GM23248 (cell line): ENCODE results near the gene TEAD1. TPM values are rescaled to one million over a fixed set of nuclear protein-coding genes. Genes with fewer than 3 reads are reported as not detected.
A peak's percentile ranks its signal among the peaks of the same experiment; 100 is the strongest.

Source experiments
- DNase-seq: peaks from one replicate; pipeline ENCODE4 v3.0.0-alpha.2; 2015
- H2AFZ ChIP-seq: fragments of 200-600 bp; sonication (generic); 2 replicates; pipeline ENCODE4 v1.6.1; 2016; ENCODE audit warnings: antibody characterized with exemption
- H3F3A ChIP-seq: fragments of 200-600 bp; sonication (generic); 2 replicates; pipeline ENCODE4 v1.6.1; 2016; ENCODE audit warnings: mild to moderate bottlenecking, antibody characterized with exemption, mixed run types; ENCODE audit not compliant: insufficient read depth
- H3K27ac ChIP-seq: fragments of 200-600 bp; sonication (generic); 2 replicates; pipeline ENCODE4 v1.5.1; 2016; ENCODE audit warnings: mild to moderate bottlenecking
- H3K27me3 ChIP-seq: fragments of 200-600 bp; sonication (generic); replicated peaks from 2 replicates; pipeline ENCODE4 v1.6.1; 2016; ENCODE audit warnings: mild to moderate bottlenecking; ENCODE audit not compliant: insufficient read depth
- H3K36me3 ChIP-seq: fragments of 200-600 bp; sonication (generic); 2 replicates; pipeline ENCODE4 v1.6.1; 2016; ENCODE audit warnings: low read depth, mild to moderate bottlenecking
- H3K4me1 ChIP-seq: fragments of 200-600 bp; sonication (generic); 2 replicates; pipeline ENCODE4 v1.6.1; 2016; ENCODE audit warnings: mild to moderate bottlenecking; ENCODE audit not compliant: insufficient read depth
- H3K4me2 ChIP-seq: fragments of 200-600 bp; sonication (generic); one replicate; pipeline ENCODE4 v1.6.1; 2016; ENCODE audit warnings: mild to moderate bottlenecking; ENCODE audit not compliant: unreplicated experiment
- H3K4me3 ChIP-seq: fragments of 200-600 bp; sonication (generic); 2 replicates; pipeline ENCODE4 v1.5.1; 2016; ENCODE audit warnings: mild to moderate bottlenecking
- H3K79me2 ChIP-seq: fragments of 200-600 bp; sonication (generic); 2 replicates; pipeline ENCODE4 v1.6.1; 2016; ENCODE audit warnings: mild to moderate bottlenecking; ENCODE audit not compliant: insufficient read depth
- H3K9ac ChIP-seq: fragments of 200-600 bp; sonication (generic); 2 replicates; pipeline ENCODE4 v1.6.1; 2016; ENCODE audit warnings: mild to moderate bottlenecking
- H3K9me2 ChIP-seq: fragments of 200-600 bp; sonication (generic); 2 replicates; pipeline ENCODE4 v1.6.1; 2016; ENCODE audit warnings: mixed run types, mild to moderate bottlenecking, moderate library complexity; ENCODE audit not compliant: insufficient read depth
- H3K9me3 ChIP-seq: fragments of 200-600 bp; sonication (generic); one replicate; pipeline ENCODE4 v1.6.1; 2017; ENCODE audit warnings: low read depth
- H4K20me1 ChIP-seq: fragments of 200-600 bp; sonication (generic); 2 replicates; pipeline ENCODE4 v1.6.0; 2016; ENCODE audit not compliant: insufficient read depth
- EZH2 ChIP-seq: fragments of 200-600 bp; sonication (generic); IDR thresholded peaks from 2 replicates; pipeline ENCODE4 v1.6.1; 2018; ENCODE audit warnings: antibody characterized with exemption, mild to moderate bottlenecking; ENCODE audit not compliant: insufficient read depth, poor library complexity, severe bottlenecking
- EZH2phosphoT487 ChIP-seq: fragments of 200-600 bp; sonication (generic); IDR thresholded peaks from 2 replicates; pipeline ENCODE4 v1.6.1; 2018; ENCODE audit warnings: antibody characterized with exemption, moderate library complexity, mild to moderate bottlenecking, low read depth; ENCODE audit not compliant: insufficient read depth
- WGBS, 2 experiments: methylation state at CpG; one replicate each; pipeline ENCODE4 v1.1.6; 2015 to 2017; ENCODE audit warnings: low lambda C conversion rate in 2 of 2, low coverage in 1 of 2; ENCODE audit errors: missing lambda C conversion rate in 2 of 2; 5-methylcytosine and 5-hydroxymethylcytosine counted together
- in situ Hi-C: fragments of 300-500 bp; cut with MboI; formaldehyde crosslinking; loops from 2 replicates; pipeline ENCODE4 v1.15.0; 2020
- polyA plus RNA-seq: library from polyadenylated mRNA; unstranded; fragments of >200 nt; fragmentation: Nextera tagmentation; extraction: Ambion mirVana; gene quantifications from 2 replicates; pipeline ENCODE4 v1.2.1, GENCODE V29; 2016
- total RNA-seq: library from RNA; depleted of rRNA; stranded (reverse); fragments of >200 nt; shearing (Covaris generic); gene quantifications from 2 replicates; pipeline ENCODE4 v1.2.3, GENCODE V29; 2014

TEAD1 gene
- total and polyA plus RNA-seq, 2 experiments from 2014 or later = 52.3 to 144 TPM

DNA sequence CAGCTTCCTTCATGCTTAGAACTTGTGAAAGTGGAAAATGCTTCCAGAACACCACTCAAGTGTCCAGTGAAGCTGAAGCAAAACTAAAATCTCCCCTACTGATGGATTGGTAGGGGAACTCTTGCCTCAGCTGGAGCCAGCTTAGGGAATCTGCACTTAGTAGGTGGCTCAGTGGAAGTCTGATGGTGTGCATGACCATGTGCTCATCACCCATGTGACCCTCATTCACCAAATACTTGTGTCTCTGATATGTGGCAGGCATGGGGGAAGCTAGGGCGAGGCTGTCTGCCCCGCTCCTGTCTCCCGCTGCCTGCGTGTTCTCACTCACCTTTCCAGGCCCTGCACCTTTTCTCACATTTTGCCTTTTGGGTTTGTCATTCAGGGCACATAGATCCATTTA is 7.2 kb downstream of the TEAD1 start:
- no peak overlapping the region for H2AFZ ChIP-seq
- H3K4me1 ChIP-seq = peaks cover 70% of the 10 kb centered on the region
- H3K4me2 ChIP-seq = no peak overlapping the region
- H3K27ac ChIP-seq = peak overlapping the region; percentile 64; the same call in 1 of the 2 replicates
- H3K79me2 ChIP-seq = peaks cover 99% of the 10 kb centered on the region
- no peaks in the 10 kb centered on the region for H3K9me2 ChIP-seq
- TF ChIP-seq EZH2phosphoT487 = no peak
- no peak for TF ChIP-seq EZH2
- H3K27me3 ChIP-seq = no peaks in the 10 kb centered on the region
- H4K20me1 ChIP-seq = peaks cover 3% of the 10 kb centered on the region; the same call in 1 of the 2 replicates
- WGBS, 2 experiments = 100% methylated on average over 4 of the region's 4 CpGs
- no peak overlapping the region for H3K9ac ChIP-seq
- H3F3A ChIP-seq = peaks cover 61% of the 10 kb centered on the region
- H3K9me3 ChIP-seq = no peaks in the 10 kb centered on the region
- in situ Hi-C loops = no loop called here
- H3K4me3 ChIP-seq = no peak overlapping the region
- DNase-seq = no peak
- no peaks in the 10 kb centered on the region for H3K36me3 ChIP-seq

DNA sequence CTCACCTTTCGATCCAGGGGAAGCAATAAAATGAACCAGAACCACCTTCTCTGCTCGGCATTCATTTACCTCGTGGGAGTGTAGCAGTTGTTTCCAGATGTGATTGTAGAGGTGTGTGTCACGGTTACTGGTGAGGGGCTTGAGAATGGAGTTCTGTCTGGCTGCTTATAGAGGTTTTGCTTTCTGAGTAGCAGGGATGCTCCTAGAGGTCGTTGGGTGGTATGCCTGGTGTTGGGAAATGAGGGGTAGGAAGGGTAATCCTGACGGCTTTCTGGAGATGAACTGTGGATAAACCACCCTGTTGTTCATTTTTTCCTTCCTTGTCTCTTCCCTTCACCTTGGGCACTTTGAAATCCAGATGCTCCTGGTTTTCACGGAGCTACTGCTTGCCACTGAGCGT is 8.1 kb downstream of the TEAD1 start:
- 85 to 91% methylated on average over 8 of the region's 8 CpGs for WGBS, 2 experiments
- in situ Hi-C loops = no loop called here
- no peak for TF ChIP-seq EZH2phosphoT487
- no peak for TF ChIP-seq EZH2
- Histone ChIP-seq H3K4me3 (no peak overlapping the region), H3K4me1 (peaks cover 78% of the 10 kb centered on the region), H3K79me2 (peaks cover 99% of the 10 kb centered on the region), H3K9me2 (no peaks in the 10 kb centered on the region), H3K27ac (no peak overlapping the region), H2AFZ (no peak overlapping the region), H4K20me1 (peaks cover 3% of the 10 kb centered on the region; the same call in 1 of the 2 replicates), H3K27me3 (no peaks in the 10 kb centered on the region), H3F3A (peaks cover 63% of the 10 kb centered on the region), H3K36me3 (no peaks in the 10 kb centered on the region), H3K9me3 (no peaks in the 10 kb centered on the region), H3K4me2 (no peak overlapping the region), H3K9ac (no peak overlapping the region)
- DNase-seq = no peak

DNA sequence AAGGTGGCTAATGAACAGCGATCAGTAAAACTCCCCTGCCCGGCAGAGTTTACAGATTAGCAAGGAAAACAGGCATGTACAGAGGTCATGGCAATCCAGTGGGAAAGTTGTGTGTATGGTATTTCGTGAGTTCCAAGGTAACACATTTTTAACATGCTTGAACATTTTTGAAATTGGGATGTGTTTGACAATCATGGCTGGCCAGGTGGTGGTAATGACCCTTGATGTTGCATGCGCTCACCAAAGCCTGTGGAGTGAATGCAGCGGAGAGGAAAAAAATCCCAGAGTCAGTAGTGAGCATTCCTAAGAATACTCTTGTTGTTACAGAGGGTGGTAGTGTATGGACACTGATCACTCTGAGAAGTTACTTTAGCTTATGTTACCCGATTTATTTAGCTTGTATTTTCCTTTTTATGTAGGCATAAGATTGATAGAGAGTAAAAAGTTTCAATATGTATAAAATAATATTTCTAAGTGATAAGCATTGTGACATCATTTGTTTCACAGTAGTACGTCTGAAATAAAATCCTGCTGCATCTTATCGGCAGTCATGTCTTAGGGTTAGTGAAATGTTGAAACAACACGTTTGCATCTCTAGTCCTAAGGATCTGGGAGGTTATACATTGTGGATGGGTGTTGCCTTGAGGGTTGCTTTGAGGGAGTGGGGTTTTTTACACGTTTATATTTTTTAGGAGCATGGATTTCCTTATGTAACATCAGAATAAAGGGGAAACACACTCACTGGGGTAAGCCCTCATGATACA is 8.7 kb downstream of the TEAD1 start:
- in situ Hi-C loops = no loop called here
- WGBS, 2 experiments = 94 to 97% methylated on average over 10 of the region's 10 CpGs

DNA sequence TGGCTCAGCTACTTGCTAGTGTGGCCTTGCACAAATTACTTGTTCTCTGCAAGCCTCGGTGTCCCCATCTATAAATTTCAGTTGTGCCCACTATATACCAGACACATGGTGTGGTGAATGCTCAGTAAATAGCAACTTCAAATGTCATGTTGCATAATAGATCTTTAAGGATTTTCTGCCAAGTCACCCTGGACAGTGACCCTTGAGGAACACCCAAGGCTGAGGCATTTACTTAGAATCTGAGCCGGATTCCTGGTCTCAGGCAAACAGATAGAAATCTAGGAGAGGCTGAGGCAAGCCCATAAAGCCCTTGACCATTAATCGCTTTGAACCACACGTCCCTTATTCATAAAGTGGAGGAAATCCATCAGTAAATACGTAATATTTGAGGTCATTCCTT is 9.7 kb downstream of the TEAD1 start:
- Histone ChIP-seq H3K9me3 (no peaks in the 10 kb centered on the region), H3K27me3 (no peaks in the 10 kb centered on the region), H3K9me2 (no peaks in the 10 kb centered on the region), H3K36me3 (no peaks in the 10 kb centered on the region), H3K79me2 (peaks cover 99% of the 10 kb centered on the region), H3F3A (peaks cover 70% of the 10 kb centered on the region), H3K27ac (peak overlapping the region; percentile 75), H3K4me3 (no peak overlapping the region), H3K4me1 (peaks cover 79% of the 10 kb centered on the region), H3K4me2 (peak overlapping the region; percentile 72), H3K9ac (no peak overlapping the region), H4K20me1 (peaks cover 12% of the 10 kb centered on the region; the same call in 1 of the 2 replicates), H2AFZ (no peak overlapping the region)
- in situ Hi-C loops = no loop called here
- WGBS, 2 experiments = 81 to 83% methylated on average over 5 of the region's 5 CpGs
- peak; percentile 60 for DNase-seq
- TF ChIP-seq EZH2 (no peak), EZH2phosphoT487 (no peak)

More for the DNA sequence above, 8.7 kb downstream of the TEAD1 start:
- no peaks in the 10 kb centered on the region for H3K9me2 ChIP-seq
- H3K4me3 ChIP-seq = no peak overlapping the region
- no peak overlapping the region for H3K9ac ChIP-seq
- H4K20me1 ChIP-seq = peaks cover 2% of the 10 kb centered on the region; the same call in 1 of the 2 replicates
- no peaks in the 10 kb centered on the region for H3K27me3 ChIP-seq
- TF ChIP-seq EZH2 (no peak), EZH2phosphoT487 (no peak)
- peaks cover 99% of the 10 kb centered on the region for H3K79me2 ChIP-seq
- H3K4me1 ChIP-seq = peaks cover 79% of the 10 kb centered on the region
- H3K9me3 ChIP-seq = no peaks in the 10 kb centered on the region
- no peak overlapping the region for H2AFZ ChIP-seq
- H3K27ac ChIP-seq = no peak overlapping the region
- H3F3A ChIP-seq = peaks cover 63% of the 10 kb centered on the region
- no peaks in the 10 kb centered on the region for H3K36me3 ChIP-seq
- H3K4me2 ChIP-seq = no peak overlapping the region
- DNase-seq = no peak
